Midbrain (tissue), 1 donor: ENCODE results near the gene SLC25A29.

Source experiments
- DNase-seq: peaks from one replicate; lab custom pipeline; 2025; lab: John Stamatoyannopoulos, UW

SLC25A29 gene

DNA sequence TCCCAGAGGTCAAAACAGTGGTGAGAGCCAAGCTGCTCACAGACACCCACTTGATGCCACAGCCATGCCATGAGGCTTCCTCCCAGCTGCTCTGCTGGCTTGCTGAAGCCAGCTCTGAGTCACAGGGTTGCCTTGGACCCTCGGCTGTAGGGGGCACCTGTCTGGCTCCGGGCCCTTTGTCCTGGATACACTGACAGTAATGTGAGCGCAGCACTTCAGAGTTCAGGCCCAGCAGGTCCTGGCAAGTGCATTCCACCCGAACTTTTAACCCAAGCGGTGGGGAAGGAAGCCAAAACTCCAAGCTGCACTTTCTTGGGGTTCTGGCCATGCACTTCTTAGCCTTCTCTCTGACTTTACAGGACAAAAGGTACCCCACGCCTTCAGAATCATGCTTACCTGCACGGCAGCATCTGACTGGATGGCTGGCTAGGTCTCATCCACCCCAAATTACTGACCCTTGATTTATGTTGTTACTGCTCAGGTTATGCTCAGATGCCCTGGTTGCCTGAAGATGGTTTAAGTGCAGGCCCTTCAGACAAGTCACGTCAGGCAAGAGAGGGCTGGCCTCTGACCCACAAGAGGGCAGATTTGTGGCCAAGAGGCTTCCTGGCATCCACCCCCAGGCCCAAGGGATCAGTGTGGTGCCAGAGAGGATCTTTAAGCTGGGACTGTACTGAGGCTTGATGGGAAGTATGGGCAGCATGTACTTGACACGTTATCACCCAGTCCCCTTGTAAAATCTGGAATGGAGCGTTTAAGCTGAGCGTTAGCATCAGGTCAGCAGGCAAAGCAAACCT, 24.8 kb downstream of the SLC25A29 start:
- no peak for DNase-seq

DNA sequence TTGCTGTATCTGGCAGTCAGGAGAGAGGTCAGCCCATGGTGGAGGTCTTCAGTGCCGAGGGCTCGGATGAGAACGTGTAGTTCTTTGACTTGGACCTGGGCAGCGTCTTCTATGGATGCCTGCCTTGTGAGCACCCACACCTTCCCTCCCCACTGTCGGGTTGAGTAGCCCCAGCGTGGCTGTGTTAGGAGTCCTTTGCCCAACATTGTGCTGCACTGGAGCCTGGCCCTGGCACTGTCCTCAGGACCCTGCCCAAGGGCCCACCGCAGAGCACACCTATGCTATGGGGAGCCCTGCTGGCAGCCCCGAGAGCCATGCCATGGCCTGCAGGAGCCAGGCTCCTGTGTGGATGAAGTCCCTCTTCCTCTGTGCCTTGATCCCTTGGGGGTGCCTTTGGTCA, 26.7 kb downstream of the SLC25A29 start:
- no peak for DNase-seq

DNA sequence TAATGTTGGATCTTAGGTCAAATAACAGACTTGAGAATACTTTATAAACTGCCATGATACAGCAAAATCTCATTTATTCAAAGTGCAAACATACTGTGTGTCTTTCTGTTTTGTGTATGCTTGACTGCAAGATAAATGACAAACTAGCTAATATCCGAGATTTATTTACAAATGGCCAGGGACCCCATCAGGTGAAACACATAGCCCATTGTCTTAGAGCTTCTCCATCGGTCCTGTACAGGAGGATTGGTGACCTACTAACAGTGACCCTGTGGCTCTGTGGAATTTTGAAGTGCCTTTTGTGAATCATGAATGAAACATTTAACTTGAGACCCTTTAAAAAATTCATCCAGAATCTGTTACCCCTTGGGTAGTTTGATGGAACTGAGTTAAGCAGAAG, 27.1 kb downstream of the SLC25A29 start:
- no peak for DNase-seq

DNA sequence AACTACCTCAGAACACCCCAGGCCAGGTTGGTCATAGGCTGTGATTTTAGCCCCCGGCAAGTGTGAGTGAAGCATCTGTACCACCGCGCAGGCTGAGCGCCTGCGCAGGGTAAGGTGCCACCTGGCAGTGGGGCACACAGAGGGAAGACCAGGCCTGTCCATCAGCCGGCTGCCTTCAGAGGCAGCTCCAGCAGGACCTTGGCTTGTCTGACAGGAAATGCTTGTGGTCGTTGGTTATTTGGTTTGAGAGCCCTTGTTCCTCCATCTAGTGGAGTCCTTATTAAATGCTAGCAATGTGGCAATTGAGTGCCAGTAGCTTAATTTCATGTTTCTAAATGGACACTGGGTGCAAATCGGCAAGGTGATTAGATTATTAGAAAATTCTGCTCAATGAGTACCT, 27.5 kb downstream of the SLC25A29 start:
- DNase-seq, result peak; percentile 9

DNA sequence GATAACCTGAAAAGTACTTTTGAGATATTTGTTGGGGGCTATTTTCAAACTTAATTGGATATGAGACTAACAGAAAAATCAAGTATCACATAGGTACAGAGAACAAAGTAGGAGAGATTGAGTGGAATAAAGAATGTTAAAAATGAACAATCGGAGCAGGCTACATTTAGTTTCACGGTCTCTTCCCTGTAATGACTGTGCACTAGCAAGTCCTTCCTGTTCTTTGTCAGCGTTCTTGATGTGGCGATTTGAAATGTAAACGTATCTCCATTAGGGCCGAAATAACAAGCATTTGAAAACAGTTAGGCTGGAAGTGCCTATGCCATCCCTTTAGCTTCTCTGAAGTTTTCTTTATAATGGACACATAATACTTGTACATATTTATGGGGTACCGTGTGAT, 31.0 kb downstream of the SLC25A29 start:
- no peak for DNase-seq

DNA sequence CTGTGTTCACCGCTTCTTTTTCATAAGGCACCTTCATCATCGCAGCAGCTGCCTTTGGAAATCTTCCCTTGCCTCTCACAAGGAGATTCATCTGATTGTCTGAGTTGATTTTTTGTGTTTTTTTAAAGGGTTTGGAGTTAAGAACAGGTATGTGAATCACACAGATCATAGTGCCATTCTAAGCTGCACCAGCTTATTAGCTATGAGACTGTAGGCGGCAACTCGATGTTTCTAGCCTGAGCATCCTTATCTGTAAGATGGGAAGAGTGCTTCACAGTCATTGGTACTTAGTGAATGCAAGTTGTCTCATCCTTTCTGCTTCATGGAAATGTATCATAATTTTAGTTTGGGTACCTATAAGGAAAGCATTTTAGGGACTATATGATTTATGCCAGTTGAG, 32.0 kb downstream of the SLC25A29 start:
- no peak for DNase-seq

DNA sequence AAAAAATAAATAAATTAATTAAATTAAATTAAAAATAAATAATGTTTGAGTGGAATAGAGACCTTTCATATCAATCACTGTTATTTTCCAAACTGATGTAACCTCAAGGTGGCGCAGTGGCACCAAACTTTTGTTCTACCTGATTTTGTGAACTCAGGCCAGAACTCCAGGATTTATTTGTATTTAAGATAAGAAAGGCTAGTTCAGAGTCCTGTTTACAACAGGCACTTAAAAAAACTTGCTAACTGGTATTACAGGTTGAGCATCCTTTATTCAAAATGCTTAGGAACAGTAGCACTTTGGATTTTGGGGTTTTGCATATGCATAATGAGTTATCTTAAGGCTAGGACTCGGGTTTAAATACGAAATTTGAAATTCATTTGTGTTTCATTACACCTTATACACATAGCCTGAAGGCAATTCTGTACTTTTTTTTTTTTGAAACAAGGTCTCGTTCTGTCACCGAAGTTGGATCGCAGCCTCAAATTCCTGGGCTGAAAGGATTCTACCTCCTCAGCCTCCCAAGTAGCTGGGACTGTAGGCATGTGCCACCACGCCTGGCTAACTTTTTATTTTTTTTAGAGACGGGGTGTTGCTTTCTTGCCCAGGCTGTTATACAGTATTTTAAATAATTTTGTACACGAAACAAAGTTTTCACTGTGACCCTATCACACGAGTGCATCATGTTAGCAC, 34.9 kb downstream of the SLC25A29 start:
- DNase-seq, result no peak

DNA sequence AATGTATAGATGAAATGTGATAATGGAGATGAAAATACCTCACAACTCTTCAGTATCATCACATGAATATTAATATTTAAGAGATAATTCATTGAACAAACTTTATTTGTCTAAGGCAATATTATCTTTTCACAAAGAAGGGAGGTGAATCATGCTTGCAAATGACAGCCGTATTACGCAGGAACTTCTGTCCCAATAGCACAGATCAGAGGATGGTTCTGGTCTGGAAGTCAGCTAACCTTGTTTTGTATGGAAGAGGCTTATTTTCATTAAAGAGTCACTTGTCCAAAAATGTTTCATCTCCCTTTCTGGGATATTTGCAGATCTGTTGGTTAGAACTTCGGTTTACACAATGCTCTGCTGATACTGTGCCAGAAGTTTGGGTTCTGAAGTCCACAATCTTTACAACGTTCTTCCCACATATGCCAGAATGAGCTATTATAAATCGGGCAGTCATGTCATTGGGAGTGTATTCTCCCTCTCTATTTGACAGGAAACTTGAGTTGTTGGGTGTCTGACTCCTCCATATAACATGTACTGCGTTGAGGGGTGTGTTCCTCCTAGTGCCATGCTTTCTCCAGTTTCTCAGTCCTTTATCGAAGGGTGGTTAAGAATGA, 37.5 kb downstream of the SLC25A29 start:
- DNase-seq, result no peak

DNA sequence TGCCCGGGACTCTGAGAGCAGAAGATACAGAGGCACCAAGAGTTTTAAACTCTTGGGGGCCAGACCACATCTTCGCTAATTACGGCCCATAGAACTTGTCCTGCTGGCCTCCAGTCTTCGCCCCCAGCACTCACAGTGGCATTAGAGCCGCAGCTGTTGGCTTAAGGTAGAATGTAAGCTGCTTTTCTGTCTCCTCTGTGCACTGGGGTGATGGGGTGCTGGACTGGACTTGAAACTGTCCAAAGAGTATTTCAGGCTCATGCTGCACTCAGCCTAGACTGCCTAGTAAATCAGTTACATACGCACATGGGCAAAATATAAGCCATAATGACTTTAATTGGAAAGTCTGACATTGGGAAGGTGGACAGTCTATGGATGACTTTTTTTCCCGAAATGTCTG, 38.3 kb downstream of the SLC25A29 start:
- DNase-seq, result no peak

DNA sequence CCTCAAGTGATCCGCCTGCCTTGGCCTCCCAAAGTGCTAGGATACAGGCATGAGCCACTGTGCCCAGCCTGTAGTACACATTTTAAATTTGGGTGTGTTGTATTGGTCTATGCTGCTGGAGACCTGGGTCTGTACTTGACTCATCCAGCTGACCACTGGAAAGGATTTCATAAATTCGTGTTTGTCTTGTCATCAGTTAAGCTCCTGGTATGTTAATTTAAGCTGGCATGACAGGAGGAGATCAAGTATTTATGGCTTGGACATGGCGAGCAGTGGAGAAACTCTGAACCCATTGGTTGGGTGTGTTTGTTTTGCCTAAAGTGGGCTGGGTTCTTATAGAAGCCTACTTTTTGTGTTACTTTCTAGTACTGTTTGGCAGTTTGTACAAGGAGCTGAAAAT, 43.1 kb downstream of the SLC25A29 start:
- DNase-seq, result no peak

DNA sequence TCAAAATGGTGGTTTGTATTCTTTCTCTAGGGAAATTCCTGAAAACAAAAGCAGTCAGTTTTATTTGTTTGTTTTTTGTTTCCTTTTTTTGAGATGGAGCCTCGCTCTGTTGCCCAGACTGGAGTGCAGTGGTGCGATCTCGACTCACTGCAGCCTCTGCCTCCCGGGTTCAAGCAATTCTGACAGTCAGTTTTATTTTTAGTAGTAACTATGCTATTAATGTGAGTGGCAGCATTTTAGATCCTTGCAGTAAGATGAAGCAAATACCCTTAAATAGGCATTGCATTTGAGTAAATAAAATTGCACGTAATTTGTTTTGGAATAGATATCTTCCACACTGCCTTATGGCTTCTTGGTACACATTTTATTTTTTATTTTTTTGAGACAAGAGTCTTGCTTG, 43.7 kb downstream of the SLC25A29 start:
- DNase-seq, result no peak

DNA sequence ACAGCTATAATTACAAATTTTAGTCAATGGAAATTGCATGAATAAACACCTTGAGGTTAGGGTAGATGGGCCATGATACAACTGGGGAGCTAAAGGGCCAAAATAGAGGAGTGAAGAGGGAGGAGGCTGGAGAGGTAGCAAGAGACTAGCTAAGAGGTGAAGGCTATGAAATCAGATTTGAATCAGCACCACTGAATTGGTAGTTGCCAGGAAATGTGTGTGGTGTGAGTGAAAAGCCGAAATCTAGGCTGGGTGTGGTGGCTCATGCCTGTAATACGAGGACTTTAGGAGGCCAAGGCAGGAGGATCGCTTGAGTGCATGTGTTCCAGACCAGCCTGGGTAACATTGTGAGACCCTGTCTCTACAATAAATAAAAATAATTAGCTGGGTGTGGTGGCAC, 44.6 kb downstream of the SLC25A29 start:
- DNase-seq, result no peak

DNA sequence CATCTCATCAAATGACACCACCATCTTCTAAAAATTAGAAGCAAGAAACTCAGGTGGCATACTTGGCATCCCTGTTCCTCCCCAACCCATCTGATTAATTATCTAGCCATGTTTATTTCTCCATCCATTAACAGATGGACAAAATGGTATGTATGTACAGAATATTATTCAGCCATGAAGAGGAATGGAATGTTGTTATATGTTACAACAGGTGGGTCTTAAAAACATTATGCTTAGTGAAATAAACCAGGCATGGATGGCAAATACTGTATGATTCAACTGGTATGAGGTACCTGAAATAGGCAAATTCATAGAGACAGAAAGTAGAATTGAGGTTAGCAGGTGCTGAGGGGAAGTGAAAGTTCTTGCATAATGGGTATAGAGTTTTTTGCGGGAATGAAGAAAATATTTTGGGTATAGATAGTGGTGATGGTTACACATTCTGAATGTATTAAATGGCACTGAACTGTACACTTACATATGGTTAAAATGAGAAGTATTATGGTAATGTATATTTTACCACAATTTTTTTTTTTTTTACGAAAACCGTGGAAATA, 49.8 kb downstream of the SLC25A29 start:
- DNase-seq, result no peak

DNA sequence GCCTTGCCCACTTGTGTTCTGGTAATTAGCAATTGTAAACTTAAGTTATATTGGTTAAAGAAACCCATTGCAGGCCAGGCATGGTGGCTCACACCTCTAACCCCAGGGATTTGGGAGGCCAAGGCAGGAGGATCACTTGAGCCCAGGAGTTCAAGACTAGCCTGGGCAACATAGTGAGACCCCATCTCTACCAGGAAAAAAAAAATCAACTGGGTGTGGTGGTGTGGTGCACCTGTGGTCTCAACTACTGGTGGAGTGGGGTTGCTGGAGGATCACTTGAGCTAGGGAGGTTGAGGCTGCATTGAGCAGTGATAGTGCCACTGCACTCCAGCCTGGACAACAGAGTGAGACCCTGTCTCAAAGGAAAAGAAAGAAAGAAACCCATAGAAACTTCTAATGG, 53.6 kb downstream of the SLC25A29 start:
- no peak for DNase-seq

DNA sequence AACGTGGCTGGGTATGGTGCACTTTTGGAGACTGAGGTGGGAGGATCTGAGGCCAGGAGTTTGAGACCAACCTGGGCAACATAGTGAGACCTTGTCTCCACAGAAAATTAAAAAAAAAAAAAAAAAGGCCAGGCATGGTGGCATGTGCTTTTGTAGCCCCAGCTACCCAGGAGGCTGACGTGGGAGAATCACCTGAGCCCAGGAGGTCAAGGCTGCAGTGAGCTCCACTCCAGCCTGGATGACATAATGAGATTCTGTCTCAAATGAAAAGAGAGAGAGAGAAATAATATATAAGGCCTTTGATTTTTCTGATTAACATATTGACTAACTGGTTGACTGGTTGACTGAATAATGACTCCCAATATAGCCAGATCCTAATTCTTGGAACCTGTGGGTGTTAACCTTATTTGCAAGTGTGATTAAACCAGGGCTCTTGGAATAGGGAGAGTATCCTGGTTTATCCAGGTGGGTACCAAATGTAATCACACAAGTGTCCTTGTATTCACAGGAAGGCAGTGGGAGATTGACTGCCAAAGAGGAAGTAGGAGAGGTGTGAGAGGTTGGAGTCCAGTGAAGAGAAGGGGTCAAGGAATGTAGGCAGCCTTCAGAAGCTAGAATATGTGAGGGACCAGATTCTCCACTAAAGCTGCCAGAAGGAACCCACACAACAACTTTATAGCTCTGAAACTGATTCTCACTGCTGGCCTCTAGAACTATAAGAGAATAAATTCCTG, 55.3 kb downstream of the SLC25A29 start:
- DNase-seq, result no peak

DNA sequence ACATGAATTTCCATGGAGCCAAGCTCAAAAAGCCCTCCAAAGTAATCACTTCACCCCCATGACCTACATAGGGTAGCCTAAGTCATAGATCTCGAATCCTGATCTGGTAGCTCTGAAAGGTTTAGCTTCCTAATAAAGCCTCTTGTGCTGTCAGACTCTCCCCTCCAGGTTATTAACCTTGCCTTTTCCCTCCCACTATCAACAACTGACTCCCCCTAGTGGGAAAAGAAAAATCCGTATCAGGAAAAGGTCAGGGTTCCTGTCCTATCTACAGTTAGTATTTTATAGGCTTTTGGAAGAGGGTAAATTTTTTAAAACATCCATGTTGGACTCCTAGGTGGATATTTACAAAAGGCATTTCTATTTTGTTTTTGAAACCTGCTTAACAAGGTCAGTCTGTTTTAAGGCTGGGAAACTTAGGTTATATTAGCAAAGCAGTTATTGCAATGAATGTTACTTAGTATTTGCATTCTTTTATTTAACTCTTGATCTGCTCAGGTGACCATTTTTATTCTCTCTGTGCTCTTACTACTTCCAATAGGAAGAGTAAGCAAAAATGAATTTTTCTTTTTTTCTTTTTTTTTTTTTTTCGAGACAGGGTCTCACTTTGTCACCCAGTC, 59.3 kb downstream of the SLC25A29 start:
- DNase-seq, result peak; percentile 38

DNA sequence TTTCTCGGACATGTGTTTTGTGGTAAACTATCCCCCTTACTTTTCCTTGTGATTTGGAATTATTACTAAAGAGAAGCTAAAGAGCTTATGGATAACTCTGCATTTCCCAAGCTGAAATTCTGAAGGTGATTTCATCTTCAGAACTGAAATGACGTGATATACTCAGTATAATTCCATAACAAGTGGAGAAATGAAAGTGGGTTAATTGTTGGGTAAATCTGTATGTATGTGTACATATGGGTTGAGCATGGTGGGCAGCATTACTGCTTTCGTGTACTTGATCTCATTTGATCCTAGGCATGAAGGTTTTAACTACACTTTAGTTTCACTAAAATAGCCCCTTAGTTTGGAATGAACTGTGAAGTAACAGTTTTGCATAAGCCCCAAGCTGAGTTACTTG, 63.2 kb downstream of the SLC25A29 start:
- no peak for DNase-seq

DNA sequence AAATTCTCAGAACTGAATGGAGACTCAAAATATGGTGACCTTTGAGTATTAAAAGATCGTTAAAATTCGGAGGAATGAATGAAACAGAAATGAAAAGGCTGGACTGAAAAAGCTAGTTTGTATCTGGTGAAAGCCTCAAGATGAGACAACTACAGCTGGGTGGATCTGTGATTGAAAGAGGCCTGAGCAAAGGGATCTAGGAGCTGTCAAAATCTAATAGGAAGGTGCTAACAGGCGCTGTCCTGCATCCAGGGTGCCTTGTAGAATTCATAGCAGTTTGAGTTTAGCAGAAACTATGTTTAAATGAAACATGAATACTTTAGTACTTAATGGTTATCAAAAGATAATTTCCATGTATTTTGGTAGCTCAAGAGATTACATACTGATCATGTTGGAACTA, 65.0 kb downstream of the SLC25A29 start:
- DNase-seq, result no peak
